22Rv1 (cell line): Measurements from ENCODE around the gene ERCC6.

ENCODE experiments used
- CTCF ChIP-seq: fragments of 450-650 bp; IDR thresholded peaks from 2 replicates; pipeline ENCODE4 v1.5.1; 2017; ENCODE audit warnings: mild to moderate bottlenecking
- ZFX ChIP-seq: fragments of 450-650 bp; IDR thresholded peaks from 2 replicates; pipeline ENCODE4 v1.6.1; 2017; ENCODE audit warnings: antibody characterized with exemption, borderline replicate concordance

DNA sequence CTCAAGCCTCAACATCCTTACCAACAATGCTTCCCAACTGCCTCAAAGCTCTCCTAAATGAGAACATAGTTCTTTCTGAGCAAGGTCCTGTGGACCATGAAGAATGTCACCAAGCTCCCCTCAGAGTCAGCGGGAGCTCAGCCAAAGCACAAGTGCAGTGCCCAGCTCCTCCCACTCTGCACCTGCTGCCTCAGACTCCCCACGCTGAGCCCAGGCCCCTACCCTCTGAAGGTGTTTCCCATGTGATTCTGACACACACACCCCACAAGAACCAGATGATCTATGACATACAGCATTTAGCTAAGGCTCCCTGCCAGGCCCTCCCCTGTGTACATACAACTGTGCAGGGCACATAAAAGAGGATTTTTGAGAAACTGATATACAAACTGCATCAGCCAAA, 19.2 kb downstream of the ERCC6 start:
- TF ChIP-seq CTCF: no peak
- TF ChIP-seq ZFX: no peak
